Measurements from ENCODE around the gene TSTD1.

Gene TSTD1, protein sequence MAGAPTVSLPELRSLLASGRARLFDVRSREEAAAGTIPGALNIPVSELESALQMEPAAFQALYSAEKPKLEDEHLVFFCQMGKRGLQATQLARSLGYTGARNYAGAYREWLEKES

DNA sequence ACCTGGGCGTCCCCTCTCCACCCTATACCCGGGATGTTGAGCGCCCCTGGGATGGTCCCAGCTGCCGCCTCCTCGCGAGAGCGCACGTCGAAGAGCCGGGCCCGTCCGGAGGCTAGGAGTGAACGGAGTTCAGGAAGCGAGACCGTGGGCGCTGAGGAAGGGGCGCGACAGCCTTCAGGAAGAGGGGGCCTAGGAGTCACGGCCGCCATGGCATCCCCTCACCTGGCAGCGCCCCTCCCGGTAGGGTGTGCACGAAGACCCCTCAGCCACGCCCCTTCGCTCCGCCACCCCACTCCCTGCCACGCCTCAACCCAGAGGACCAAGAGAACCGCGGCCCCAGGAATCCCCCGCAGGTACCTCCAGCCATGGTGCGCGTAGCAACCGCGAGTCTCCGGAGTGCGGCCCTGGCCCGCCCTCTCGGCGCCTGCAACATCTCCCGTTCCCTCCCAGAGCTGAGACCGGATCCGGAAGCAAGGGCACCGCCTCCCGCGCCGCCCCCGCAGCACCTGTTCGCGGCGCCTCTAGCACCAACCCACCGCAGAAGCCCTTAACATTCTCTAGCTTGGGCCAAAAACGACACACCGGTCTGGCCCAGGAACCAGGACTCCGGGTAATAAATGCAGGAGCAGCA lies at the start of gene TSTD1:
Gene TSTD1 (minus strand): TSS at position 442 of the 631 bp plus-strand sequence. CDS start 75 bp downstream, at position 367.
- DNase-seq (ENCODE audit: low spot score in 2 of 2) (peak; percentile 67 to 90), ATAC-seq (peak; percentile 93)
- no peaks in the 10 kb centered on the region for H3K9me3 Mint-ChIP-seq
- H3K27ac Mint-ChIP-seq, result peak within 1 kb of the TSS; percentile 92
- H3K4me3 Mint-ChIP-seq, result peak within 1 kb of the TSS; percentile 91
- peaks cover 51% of the 10 kb centered on the region for H3K4me1 Mint-ChIP-seq
- H3K36me3 Mint-ChIP-seq, result peaks cover 66% of the 10 kb centered on the region

DNA sequence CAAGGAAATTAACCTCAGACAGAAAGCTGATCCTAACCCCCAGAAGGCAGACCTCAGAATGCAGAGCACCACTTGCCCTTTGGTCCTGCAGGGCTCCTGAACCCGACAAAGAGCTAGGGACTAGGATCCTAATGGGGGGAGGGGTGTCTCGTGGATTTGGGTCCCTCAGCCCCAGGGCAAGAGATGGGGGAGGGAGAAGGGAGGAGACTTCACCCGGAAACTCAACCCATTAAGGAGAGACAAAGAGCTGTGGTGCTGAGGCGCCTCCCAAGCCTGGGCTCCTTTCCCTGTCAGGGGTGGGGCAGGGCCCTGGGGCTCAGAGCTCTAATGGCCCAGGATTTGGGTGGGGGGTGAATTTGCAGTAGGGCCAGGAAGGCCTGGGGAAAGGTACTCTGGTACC lies 47.7 kb upstream of the TSTD1 start:
- peaks cover 9% of the 10 kb centered on the region for H3K4me1 Mint-ChIP-seq
- no peaks in the 10 kb centered on the region for H3K36me3 Mint-ChIP-seq
- ATAC-seq (no peak), DNase-seq (ENCODE audit: low spot score in 2 of 2) (no peak)
- H3K9me3 Mint-ChIP-seq, result no peaks in the 10 kb centered on the region
- peak overlapping the region; percentile 65 for H3K27ac Mint-ChIP-seq
- no peak overlapping the region for H3K4me3 Mint-ChIP-seq

DNA sequence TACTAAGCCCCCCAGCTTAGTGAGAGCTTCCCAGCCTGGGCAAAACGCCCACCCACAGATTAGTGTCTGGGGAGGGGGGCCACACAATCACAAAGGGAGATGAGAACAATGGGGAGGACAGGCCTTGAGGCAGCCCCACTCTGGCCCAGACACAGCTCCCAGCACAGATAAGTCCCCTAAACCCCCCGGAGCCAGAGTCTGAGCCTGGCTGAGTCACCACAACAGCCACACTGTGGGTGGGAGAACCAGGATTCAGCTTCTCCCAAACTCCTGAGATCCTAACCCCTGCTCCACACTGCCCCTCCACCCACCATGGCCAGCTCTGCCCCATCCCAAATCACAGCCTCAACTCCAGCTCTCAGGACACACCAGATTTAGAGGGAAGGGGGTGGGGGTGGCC lies 46.4 kb upstream of the TSTD1 start:
- no peak for ATAC-seq
- Mint-ChIP-seq H3K4me1 (peaks cover under 1% of the 10 kb centered on the region), H3K36me3 (no peaks in the 10 kb centered on the region), H3K9me3 (no peaks in the 10 kb centered on the region), H3K27ac (no peak overlapping the region), H3K4me3 (no peak overlapping the region)
- DNase-seq (ENCODE audit: low spot score in 2 of 2), result no peak

DNA sequence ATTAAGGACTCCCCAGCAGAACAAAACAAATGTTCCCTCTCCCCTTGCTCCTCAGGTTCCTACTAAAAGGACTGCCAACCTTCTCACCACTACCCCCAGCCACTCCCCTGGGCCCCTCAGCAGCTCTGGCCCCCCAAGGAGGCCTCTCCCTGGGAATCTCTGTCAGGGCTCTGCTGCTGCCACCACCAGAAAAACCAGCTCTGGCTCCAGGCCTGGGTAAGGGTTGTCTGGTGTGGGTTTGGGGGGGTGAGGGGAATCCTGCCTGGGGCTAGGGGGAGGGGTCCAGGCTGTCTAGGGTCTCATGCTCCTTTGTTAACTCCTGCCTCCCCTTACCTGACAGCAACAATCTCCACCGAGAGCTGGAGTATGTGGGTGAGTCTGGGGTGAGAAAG lies 45.8 kb upstream of the TSTD1 start:
- Mint-ChIP-seq H3K9me3 (no peaks in the 10 kb centered on the region), H3K27ac (no peak overlapping the region)
- no peak for DNase-seq (ENCODE audit: low spot score in 2 of 2)

DNA sequence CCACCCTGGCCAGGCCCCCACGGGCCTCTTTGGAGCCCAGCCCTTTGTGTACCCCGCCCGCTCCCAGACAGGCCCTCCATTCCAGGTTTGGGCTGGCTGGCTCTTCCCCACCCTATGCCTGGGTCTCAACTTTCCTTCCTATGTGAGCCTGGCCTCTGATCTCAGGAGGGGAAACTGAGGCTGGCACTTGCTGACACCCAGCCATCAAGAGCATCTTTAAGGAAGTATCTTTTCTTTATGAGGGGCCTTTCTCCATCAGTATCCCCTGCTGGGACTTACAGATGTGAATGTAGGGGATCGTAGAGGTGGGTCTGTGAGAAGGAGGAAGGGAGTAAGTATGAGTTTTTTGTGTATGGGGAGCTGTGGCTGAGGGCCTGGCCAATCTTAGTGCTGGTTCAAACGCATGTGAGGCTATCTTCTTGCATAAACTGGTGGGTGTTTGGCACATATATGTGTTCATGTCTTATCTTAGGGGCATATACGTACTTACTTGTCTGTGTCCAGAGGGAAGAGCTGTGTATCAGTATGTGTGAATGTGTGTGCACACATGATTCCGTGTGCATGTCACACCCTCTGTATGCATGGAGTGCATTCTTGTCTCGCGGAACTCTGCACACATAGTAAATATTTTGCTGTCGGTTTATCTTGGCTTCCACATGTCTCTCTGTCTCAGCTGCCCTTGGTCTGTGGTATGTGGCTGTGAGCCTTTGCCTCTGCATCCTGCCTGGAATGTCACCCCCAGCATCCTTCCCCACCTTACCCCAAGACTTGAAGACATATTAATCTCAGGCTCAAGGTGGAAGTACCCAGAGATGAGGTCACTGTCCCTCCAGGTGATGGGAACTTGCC lies 45.2 kb upstream of the TSTD1 start:
- H3K9me3 Mint-ChIP-seq, result no peaks in the 10 kb centered on the region
- no peaks in the 10 kb centered on the region for H3K36me3 Mint-ChIP-seq
- no peaks in the 10 kb centered on the region for H3K4me1 Mint-ChIP-seq
- DNase-seq (ENCODE audit: low spot score in 2 of 2), result no peak
- H3K4me3 Mint-ChIP-seq, result no peak overlapping the region
- no peak overlapping the region for H3K27ac Mint-ChIP-seq
- no peak for ATAC-seq

More for the DNA sequence above, 45.8 kb upstream of the TSTD1 start:
- ATAC-seq, result no peak
- Mint-ChIP-seq H3K4me1 (no peaks in the 10 kb centered on the region), H3K4me3 (no peak overlapping the region), H3K36me3 (no peaks in the 10 kb centered on the region)

DNA sequence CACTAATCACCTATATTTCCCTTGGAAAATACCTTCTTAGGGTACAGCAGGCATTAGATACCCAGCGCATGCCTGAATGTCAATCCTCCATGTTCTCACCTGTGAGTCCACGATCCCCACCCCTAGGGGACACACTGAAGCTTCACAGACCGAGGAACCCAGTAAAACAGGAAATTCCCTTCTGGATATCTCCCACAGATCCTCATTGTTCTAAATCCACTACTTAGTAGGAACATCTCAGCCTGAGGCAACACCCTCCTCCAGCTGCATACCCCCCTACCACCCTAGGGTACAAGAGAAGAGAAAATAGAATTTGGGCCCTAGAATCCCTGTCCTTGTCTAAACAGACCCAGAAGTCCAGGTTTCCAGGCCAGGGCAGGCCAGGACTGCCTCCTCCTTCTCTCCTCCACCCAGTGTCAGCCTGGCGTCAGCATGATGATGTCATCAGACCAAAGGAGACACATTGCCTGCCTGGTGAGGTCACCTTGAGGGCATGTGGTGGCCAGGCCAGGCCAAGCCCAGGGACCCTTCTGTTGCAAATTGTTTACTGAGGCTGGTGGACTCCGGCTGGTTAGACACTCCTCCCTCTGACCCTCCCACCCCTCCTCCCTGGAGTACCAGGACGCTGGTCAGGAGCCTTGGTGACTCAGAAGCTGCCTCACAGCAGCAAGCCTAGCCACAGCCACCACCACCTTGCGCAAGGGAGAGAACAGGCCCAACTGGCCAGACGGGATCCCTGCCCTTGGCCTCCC lies 44.4 kb upstream of the TSTD1 start:
- peak overlapping the region; percentile 32 for H3K27ac Mint-ChIP-seq
- H3K4me3 Mint-ChIP-seq, result no peak overlapping the region
- no peaks in the 10 kb centered on the region for H3K4me1 Mint-ChIP-seq
- ATAC-seq (peak; percentile 71), DNase-seq (ENCODE audit: low spot score in 2 of 2) (no peak)
- H3K36me3 Mint-ChIP-seq, result no peaks in the 10 kb centered on the region
- H3K9me3 Mint-ChIP-seq, result no peaks in the 10 kb centered on the region

DNA sequence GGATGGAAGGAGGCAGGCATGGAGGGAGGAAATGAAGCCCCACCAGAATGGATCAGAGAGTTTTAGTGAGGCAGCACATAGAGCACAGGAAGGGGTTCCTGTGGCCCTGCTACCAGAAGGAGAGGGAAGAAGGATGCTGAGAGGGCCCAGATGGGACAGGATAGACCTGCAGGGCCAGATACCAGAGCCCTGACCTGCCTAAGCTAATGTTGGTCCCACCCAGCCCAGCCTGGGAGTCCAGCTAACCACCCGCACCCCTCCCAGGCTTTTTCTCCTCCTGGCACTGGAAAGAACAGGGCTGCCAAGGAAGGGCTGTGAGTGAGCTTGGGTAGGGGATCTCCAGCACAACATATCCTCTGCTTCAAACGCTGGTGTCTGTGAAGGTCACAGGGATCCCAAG lies 43.7 kb upstream of the TSTD1 start:
- no peak for DNase-seq (ENCODE audit: low spot score in 2 of 2)
- peak overlapping the region; percentile 50 for H3K27ac Mint-ChIP-seq
- no peaks in the 10 kb centered on the region for H3K36me3 Mint-ChIP-seq
- H3K4me3 Mint-ChIP-seq, result no peak overlapping the region
- H3K9me3 Mint-ChIP-seq, result no peaks in the 10 kb centered on the region
- no peak for ATAC-seq
- H3K4me1 Mint-ChIP-seq, result no peaks in the 10 kb centered on the region

DNA sequence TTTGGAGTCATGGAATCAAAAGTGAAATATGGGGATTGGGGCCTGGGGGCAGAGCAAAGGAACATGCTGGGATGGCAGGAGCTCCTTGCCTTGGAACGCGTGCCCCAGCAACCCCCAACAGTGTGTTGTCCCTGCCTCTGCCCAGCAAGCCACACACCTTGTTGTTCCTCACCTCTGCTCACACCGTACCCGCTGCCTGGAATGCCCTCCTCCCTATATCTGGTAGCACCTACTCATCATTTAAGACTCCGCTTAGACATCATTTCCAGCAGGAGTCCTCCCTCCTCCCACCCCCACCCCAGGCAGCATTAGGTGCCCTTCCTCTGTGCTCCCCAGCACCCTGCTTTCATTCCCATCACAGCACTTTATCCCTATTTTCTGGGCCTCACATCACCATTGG lies 42.8 kb upstream of the TSTD1 start:
- no peak for ATAC-seq
- H3K27ac Mint-ChIP-seq, result no peak overlapping the region
- H3K4me3 Mint-ChIP-seq, result no peak overlapping the region

DNA sequence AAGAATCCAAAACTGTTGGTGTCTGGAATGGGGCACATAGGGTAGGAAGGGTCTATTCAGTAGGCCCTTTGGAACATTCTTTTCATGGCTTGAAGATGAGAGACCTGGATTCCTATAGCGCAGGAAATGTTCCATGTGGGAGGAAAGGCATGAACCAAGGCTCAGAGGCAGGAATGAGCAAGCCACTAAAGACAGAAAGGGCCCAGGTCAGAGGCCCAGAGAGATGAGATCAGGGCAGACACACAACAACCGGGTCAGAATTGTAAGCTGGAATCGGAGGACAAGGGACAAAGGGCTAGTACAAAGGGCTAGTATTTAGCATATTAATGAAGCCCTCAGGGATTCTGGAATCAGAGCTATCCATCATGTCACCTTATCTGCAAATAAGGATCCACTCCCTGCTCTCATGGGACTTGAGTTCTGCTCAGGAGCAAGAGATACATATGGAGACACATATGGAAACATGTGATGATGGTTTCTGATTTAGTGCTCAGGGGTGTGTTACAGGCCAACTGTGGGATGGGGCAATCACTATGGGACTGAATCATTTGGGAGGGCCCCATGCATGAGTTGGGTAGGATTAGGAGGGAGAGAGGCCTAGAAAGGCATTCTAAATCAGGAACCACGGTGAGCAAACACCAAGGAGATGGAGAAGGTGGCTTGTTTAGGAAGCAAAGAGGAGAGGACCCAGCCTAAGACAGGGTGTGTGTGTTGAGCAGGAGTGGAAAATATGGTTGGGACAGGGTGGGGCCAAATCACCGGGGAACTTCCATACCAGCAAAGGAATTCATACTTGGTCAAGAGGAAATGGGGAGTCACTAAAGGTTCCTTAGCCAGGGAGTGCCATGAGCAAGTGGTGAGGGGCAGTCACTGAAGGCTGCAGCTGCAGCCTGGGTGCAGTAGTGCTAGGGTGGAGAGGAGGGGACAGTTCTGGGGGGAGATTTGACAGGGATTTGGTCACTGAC lies 42.0 kb upstream of the TSTD1 start:
- H3K36me3 Mint-ChIP-seq, result no peaks in the 10 kb centered on the region
- no peak overlapping the region for H3K4me3 Mint-ChIP-seq
- no peak for ATAC-seq
- peak overlapping the region; percentile 7 for H3K27ac Mint-ChIP-seq
- H3K4me1 Mint-ChIP-seq, result no peaks in the 10 kb centered on the region
- H3K9me3 Mint-ChIP-seq, result no peaks in the 10 kb centered on the region
- no peak for DNase-seq (ENCODE audit: low spot score in 2 of 2)

More for the DNA sequence above, 42.8 kb upstream of the TSTD1 start:
- no peaks in the 10 kb centered on the region for H3K9me3 Mint-ChIP-seq
- DNase-seq (ENCODE audit: low spot score in 2 of 2), result no peak
- no peaks in the 10 kb centered on the region for H3K36me3 Mint-ChIP-seq
- H3K4me1 Mint-ChIP-seq, result no peaks in the 10 kb centered on the region

DNA sequence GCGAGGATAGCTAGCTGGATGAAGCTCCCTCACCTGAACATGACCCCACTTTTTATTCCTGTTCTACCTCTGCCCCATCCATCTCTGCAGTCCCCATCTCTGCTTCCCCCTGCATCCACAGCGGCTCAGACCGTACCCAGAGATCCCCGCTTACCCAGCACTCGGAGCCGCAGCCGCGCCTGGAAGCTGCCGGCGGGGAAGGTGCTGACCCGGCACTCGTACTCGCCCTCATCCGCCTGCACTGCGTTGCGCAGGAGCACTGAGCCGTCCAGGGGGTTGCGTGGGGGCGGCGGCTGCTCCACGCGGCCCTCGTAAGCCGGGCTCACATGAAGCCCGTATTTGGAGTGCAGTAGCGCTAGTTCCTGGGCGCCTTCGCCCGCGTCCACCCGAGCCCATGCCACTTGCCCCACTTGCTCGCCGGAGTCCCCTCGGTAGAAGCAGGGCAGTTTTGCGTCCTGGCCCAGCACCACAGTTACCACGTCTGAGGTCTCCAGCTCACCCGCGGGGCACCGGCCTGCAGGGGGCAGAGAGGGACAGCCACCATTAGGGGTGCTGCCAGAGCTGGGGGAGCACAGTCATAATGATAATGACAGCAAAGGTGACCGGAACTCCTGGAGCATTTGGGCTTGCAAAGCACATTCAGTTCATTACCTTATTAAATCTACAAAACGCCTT lies 40.8 kb upstream of the TSTD1 start:
- Mint-ChIP-seq H3K4me3 (no peak overlapping the region), H3K36me3 (no peaks in the 10 kb centered on the region), H3K27ac (no peak overlapping the region), H3K9me3 (no peaks in the 10 kb centered on the region), H3K4me1 (peaks cover under 1% of the 10 kb centered on the region)
- ATAC-seq (no peak), DNase-seq (ENCODE audit: low spot score in 2 of 2) (no peak)

DNA sequence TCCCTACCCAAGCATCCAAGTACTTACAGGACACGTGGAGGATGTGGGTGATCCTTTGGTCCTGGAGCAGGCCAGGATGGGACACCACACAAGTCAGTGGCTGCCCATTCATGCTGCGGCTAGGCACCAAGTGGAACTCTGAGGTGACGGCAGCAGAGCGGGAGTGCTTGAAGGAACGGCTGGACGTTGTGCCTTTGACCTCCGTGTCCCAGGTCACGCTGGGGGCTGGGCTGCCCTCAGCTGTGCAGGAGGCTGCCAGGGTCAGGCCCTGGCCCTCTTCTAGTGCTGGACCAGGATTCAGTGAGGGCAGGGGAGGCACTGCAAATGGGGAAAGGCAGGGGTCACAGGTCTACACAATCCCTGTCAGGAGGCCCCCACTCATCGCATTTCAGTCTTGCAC lies 38.7 kb upstream of the TSTD1 start:
- H3K9me3 Mint-ChIP-seq, result no peaks in the 10 kb centered on the region
- no peak overlapping the region for H3K4me3 Mint-ChIP-seq
- H3K4me1 Mint-ChIP-seq, result peaks cover 12% of the 10 kb centered on the region
- no peaks in the 10 kb centered on the region for H3K36me3 Mint-ChIP-seq
- no peak overlapping the region for H3K27ac Mint-ChIP-seq
- DNase-seq (ENCODE audit: low spot score in 2 of 2) (no peak), ATAC-seq (no peak)

DNA sequence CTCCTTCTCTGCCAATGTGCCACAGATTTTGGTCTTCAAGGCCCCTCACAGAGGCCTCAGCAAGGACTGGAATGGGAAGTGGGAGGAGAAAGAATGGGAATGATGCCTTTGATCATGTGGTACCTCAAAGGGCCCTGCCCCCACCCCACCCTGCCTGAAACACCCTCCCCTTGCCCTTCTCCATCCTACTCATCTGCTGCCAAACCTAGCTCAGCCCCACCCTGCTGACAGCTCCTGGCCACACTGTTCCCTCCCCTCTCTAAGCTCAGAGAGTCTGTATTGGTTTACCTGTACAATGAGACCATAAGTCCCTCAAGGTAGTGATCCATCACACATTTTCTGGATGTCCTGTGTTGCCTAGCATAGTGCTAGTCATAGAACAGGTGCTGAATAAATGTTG lies 37.6 kb upstream of the TSTD1 start:
- ATAC-seq (no peak), DNase-seq (ENCODE audit: low spot score in 2 of 2) (no peak)
- Mint-ChIP-seq H3K36me3 (no peaks in the 10 kb centered on the region), H3K9me3 (no peaks in the 10 kb centered on the region), H3K4me1 (peaks cover 22% of the 10 kb centered on the region), H3K27ac (no peak overlapping the region), H3K4me3 (no peak overlapping the region)

DNA sequence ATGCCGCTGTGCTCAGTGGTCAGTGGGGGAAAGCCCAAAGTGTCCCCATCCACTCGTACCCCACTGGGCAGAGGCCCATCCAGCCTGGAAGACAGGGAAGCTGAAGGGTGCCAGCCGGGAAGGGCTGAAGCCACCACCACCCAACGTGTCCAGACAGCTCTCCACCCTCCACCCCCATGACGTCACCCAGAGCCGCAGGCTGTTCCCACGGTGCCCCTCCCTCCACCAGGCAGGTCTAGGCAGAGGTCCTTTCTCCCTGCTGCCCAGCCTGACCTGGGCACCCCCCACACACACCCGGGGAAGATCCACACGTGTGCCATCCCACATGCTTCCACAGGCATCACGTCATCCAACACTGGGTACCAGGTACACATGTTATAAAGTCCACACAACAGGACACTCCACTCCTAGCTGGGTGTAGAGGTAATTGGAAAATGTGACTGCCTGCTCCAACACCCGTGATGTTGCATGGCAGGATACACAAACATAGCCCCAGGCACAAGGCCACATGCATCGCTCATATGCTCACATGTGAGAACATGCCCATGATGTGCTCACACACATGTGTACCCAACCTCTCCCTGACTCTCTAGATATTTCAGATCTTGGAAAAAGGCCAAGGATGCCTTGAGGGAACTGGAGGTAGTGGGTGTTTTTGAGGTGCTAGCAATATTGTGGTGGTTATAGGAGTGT lies 36.1 kb upstream of the TSTD1 start:
- DNase-seq (ENCODE audit: low spot score in 2 of 2) (no peak), ATAC-seq (no peak)
- Mint-ChIP-seq H3K36me3 (peaks cover 5% of the 10 kb centered on the region), H3K4me1 (peaks cover 38% of the 10 kb centered on the region), H3K27ac (peak overlapping the region; percentile 43), H3K9me3 (no peaks in the 10 kb centered on the region), H3K4me3 (no peak overlapping the region)
